ENCODE data around the gene HNRNPUL2. TPM values are rescaled to one million over a fixed set of nuclear protein-coding genes. Genes with fewer than 3 reads are reported as not detected.
A peak's percentile ranks its signal among the peaks of the same experiment; 100 is the strongest.

Gene HNRNPUL2
- total RNA-seq, 1 experiment from 2014 or later, result 43.5 TPM

GRCh38 chr11:62755086-62755615 lies 27.9 kb upstream of the HNRNPUL2 start:
- Histone ChIP-seq H2BK12ac (ENCODE audit: insufficient read length, low read depth, low read length) (no peak overlapping the region), H4K8ac (replicated peaks; ENCODE audit: insufficient read length, low read depth, low read length) (no peak overlapping the region), H2BK20ac (ENCODE audit: low read depth, low read length, poor library complexity, severe bottlenecking) (no peak overlapping the region), H2BK120ac (ENCODE audit: low read depth, low read length, poor library complexity, severe bottlenecking) (no peak overlapping the region), H3K79me1 (ENCODE audit: insufficient read depth, low read depth, low read length, poor library complexity, severe bottlenecking) (peaks cover 9% of the 10 kb centered on the region), H3K27ac (ENCODE audit: insufficient read length, low read depth, low read length) (no peak overlapping the region), H3T11ph (ENCODE audit: low read length) (no peak overlapping the region), H3K14ac (ENCODE audit: insufficient read depth, low read length) (no peak overlapping the region), H3K79me2 (ENCODE audit: insufficient read depth, low read length) (peaks cover 21% of the 10 kb centered on the region; the same call in 1 of the 2 replicates), H4K20me1 (ENCODE audit: control insufficient read depth, insufficient read depth, insufficient read length) (no peaks in the 10 kb centered on the region), H3K18ac (ENCODE audit: insufficient read length, low read depth, low read length) (no peak overlapping the region), H3K4me2 (ENCODE audit: insufficient read depth, insufficient read length, low read length) (peak overlapping the region; percentile 38), H4K91ac (ENCODE audit: insufficient read length, low read depth, low read length) (no peak overlapping the region), H3K27me3 (ENCODE audit: insufficient read depth, low read length) (no peaks in the 10 kb centered on the region), H2AK5ac (ENCODE audit: insufficient read length, low read length) (no peak overlapping the region), H3K4me1 (ENCODE audit: insufficient read depth, low read length) (no peaks in the 10 kb centered on the region), H3K4ac (ENCODE audit: low read depth, low read length) (no peak overlapping the region), H4K5ac (ENCODE audit: insufficient read length, low read depth, low read length) (no peak overlapping the region), H3K23ac (ENCODE audit: insufficient read length, low read depth, low read length) (no peak overlapping the region), H2BK5ac (ENCODE audit: insufficient read length, low read length) (no peak overlapping the region), H3K56ac (ENCODE audit: insufficient read length, low read depth, low read length) (no peak overlapping the region), H3K9me3 (ENCODE audit: control insufficient read depth, low read depth, low read length) (no peaks in the 10 kb centered on the region), H3K9ac (ENCODE audit: extremely low read depth, insufficient read length, low read length) (no peak overlapping the region), H2AFZ (ENCODE audit: low read length) (no peak overlapping the region), H3K23me2 (ENCODE audit: insufficient read length, low read depth, low read length, poor library complexity, severe bottlenecking) (peaks cover 3% of the 10 kb centered on the region), H2BK15ac (ENCODE audit: low read depth, low read length) (no peak overlapping the region)
- no peak for TF ChIP-seq CTCF (conservative IDR thresholded peaks at IDR 0.05)
- no CpG with 5 or more reads among the region's 10 CpGs for WGBS (ENCODE audit: extremely low coverage, insufficient read length, low lambda C conversion rate)
- Mint-ChIP-seq H3K27me3 (ENCODE audit: low read depth) (no peaks in the 10 kb centered on the region), H3K9me3 (no peaks in the 10 kb centered on the region), H3K4me3 (peak overlapping the region; percentile 13 to 97; a peak in 4 of 5 replicates), H3K27ac (peak overlapping the region in 2 of 3 experiments; percentile 42 to 51; a peak in 4 of 7 replicates), H3K36me3 (ENCODE audit: insufficient read depth in 1 of 3, low read depth in 3 of 3) (peaks cover 20 to 32% (median 22%) of the 10 kb centered on the region in 3 experiments), H3K4me1 (peaks cover 30 to 37% of the 10 kb centered on the region in 2 experiments)
- DNase-seq, result no peak

Measured in H9 (cell line).